IPS DF 6.9 (cell line): Measurements from ENCODE around the gene DOCK11.

Experiments
- DNase-seq: peaks from one replicate; pipeline ENCODE4 v3.0.0-alpha.2; 2013; ENCODE audit warnings: low read depth, low spot score
- H3K27ac ChIP-seq: one replicate; pipeline ENCODE4 v1.5.1; 2013; ENCODE audit warnings: low read length, control low read depth
- H3K27me3 ChIP-seq: 2 replicates; pipeline ENCODE4 v1.6.1; 2013; ENCODE audit warnings: mild to moderate bottlenecking, low read length; ENCODE audit not compliant: control insufficient read depth, insufficient read depth
- H3K36me3 ChIP-seq: 2 replicates; pipeline ENCODE4 v1.6.1; 2013; ENCODE audit warnings: low read length; ENCODE audit not compliant: control insufficient read depth, insufficient read depth
- H3K4me1 ChIP-seq: 2 replicates; pipeline ENCODE4 v1.6.1; 2013; ENCODE audit warnings: low read length; ENCODE audit not compliant: control insufficient read depth, insufficient read depth
- H3K4me3 ChIP-seq: 2 replicates; pipeline ENCODE4 v1.5.1; 2013; ENCODE audit warnings: mild to moderate bottlenecking, low read length
- H3K9me3 ChIP-seq: 2 replicates; pipeline ENCODE4 v1.6.1; 2013; ENCODE audit warnings: low read length, inconsistent platforms; ENCODE audit not compliant: control insufficient read depth, insufficient read depth
- WGBS: extraction: QIAGEN DNeasy Blood & Tissue Kit; methylation state at CpG from one replicate; pipeline ENCODE4 v1.1.7; 2013; ENCODE audit warnings: mixed read lengths, missing lambda C conversion rate; ENCODE audit not compliant: insufficient read length, insufficient coverage; 5-methylcytosine and 5-hydroxymethylcytosine counted together

Gene DOCK11

DNA sequence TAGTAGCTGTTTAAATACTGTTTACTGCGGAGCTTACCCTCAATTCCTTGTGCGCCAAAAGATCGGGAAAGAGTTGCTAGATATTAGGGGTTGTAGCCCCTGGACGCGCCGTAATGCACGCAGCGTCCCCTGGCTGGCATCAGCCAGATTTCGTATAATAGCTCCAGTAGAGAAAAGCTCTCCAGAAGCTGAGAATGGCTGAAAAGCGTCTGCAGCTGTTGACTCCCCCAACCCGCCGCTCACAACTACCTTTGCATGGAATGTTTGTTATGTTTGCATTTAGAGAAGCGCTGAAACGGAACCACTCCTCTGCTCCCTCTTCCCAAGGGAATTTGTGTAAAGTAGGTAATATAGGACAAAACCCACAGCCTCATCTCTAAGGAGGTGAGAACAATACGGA, 3.7 kb downstream of the DOCK11 start:
- Histone ChIP-seq H3K4me3 (no peak overlapping the region), H3K9me3 (no peaks in the 10 kb centered on the region), H3K4me1 (no peaks in the 10 kb centered on the region), H3K27ac (no peak overlapping the region), H3K27me3 (peaks cover 4% of the 10 kb centered on the region), H3K36me3 (no peaks in the 10 kb centered on the region)
- WGBS, result no CpG with 5 or more reads among the region's 15 CpGs
- no peak for DNase-seq

- Histone ChIP-seq H3K4me1 (no peaks in the 10 kb centered on the region), H3K9me3 (no peaks in the 10 kb centered on the region), H3K27ac (no peak overlapping the region), H3K4me3 (no peak overlapping the region), H3K36me3 (no peaks in the 10 kb centered on the region), H3K27me3 (no peaks in the 10 kb centered on the region; the same call in 1 of the 2 replicates)
- no peak for DNase-seq
- no CpG with 5 or more reads among the region's 6 CpGs for WGBS
Measured at GRCh38 chrX:118502161-118502789, 6.7 kb downstream of the DOCK11 start.

DNA sequence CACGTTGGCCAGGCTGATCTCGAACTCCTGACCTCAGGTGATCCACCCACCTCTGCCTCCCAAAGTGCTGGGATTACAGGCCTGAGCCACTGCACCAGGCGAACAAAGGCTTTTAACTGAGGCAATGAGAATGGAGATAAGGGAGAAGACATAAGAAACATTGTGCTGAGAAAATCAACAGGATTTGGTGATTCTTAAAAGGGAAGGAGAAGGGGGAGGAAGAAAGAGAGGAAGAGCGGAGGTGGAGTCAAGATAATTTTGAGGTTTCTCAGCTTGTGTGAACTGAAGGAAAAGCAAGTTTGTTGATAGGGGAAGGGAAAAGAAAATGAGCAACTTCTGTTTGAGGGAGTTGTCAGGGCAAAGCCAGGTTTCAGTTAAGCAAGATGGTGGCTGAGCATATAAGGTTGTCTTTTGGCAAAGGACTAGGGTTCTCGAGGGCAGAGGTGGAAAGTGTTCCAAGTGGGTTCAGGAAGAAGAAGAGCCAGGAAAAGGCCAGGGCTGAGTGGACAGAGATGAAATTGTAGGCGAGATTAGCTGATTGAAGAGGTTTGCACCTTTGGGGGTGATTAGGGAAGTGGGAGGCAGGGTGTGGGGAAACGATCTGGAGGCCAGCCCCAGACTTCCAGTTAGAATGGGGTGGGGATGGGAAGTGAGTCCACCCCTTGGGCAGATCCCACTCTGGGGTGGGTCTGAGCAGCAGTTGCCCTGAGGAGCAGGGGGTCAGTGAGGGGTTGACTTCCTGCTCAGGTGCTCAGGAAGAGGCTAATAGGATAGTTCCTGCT, 7.8 kb downstream of the DOCK11 start:
- no peaks in the 10 kb centered on the region for H3K4me1 ChIP-seq
- DNase-seq, result no peak
- no peaks in the 10 kb centered on the region for H3K27me3 ChIP-seq

GRCh38 chrX:118504581-118504980, 9.0 kb downstream of the DOCK11 start:
- no CpG with 5 or more reads among the region's 4 CpGs for WGBS
- Histone ChIP-seq H3K36me3 (no peaks in the 10 kb centered on the region), H3K4me1 (no peaks in the 10 kb centered on the region), H3K4me3 (no peak overlapping the region), H3K27me3 (no peaks in the 10 kb centered on the region), H3K27ac (no peak overlapping the region), H3K9me3 (no peaks in the 10 kb centered on the region)
- no peak for DNase-seq

More for the DNA sequence above, 7.8 kb downstream of the DOCK11 start:
- H3K27ac ChIP-seq, result no peak overlapping the region
- no peaks in the 10 kb centered on the region for H3K36me3 ChIP-seq
- no CpG with 5 or more reads among the region's 7 CpGs for WGBS
- no peaks in the 10 kb centered on the region for H3K9me3 ChIP-seq
- no peak overlapping the region for H3K4me3 ChIP-seq

DNA sequence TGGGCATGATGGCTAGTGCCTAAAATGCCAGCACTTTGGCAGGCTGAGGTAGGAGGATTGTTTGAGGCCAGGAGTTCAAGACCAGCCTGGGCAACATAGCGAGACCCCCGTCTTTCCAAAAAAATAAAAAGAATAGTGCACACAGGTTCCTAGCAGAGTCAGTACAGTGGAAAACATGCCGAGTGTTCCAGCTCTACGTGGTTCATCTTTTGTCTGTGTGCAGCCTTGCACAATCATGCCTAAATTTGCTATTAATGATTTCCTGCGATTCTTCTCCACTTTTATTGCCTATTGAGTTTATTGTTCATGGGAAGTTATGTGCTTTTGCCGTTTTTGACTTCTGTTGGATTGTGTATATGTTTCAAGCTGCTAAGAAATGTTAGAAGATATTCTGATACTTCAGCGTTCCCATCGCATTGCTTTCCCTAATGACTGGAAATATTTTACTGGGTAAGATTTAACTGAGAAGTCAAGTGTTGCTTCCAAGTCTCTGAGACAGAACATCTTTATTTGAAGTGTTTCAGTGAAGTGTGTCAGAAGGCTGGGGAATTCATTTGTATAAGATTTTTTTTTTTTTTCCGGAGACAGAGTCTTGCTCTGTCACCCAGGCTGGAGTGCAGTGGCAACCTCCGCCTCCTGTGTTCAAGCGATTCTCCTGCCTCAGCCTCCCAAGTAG, 11.3 kb downstream of the DOCK11 start:
- no peaks in the 10 kb centered on the region for H3K36me3 ChIP-seq
- no peaks in the 10 kb centered on the region for H3K4me1 ChIP-seq
- WGBS, result no CpG with 5 or more reads among the region's 11 CpGs
- no peak for DNase-seq
- H3K27ac ChIP-seq, result no peak overlapping the region
- no peak overlapping the region for H3K4me3 ChIP-seq
- no peaks in the 10 kb centered on the region for H3K9me3 ChIP-seq
- H3K27me3 ChIP-seq, result no peaks in the 10 kb centered on the region

GRCh38 chrX:118507766-118508165, 12.2 kb downstream of the DOCK11 start:
- no peaks in the 10 kb centered on the region for H3K27me3 ChIP-seq

GRCh38 chrX:118508221-118508620, 12.6 kb downstream of the DOCK11 start:
- Histone ChIP-seq H3K4me1 (no peaks in the 10 kb centered on the region), H3K9me3 (no peaks in the 10 kb centered on the region), H3K27me3 (no peaks in the 10 kb centered on the region), H3K36me3 (no peaks in the 10 kb centered on the region), H3K27ac (no peak overlapping the region), H3K4me3 (no peak overlapping the region)
- WGBS, result no CpG with 5 or more reads among the region's 5 CpGs
- no peak for DNase-seq

More at GRCh38 chrX:118507766-118508165, 12.2 kb downstream of the DOCK11 start:
- no peak overlapping the region for H3K27ac ChIP-seq
- no peaks in the 10 kb centered on the region for H3K36me3 ChIP-seq
- H3K4me1 ChIP-seq, result no peaks in the 10 kb centered on the region
- no CpG with 5 or more reads among the region's 1 CpG for WGBS
- no peaks in the 10 kb centered on the region for H3K9me3 ChIP-seq
- no peak for DNase-seq
- no peak overlapping the region for H3K4me3 ChIP-seq

DNA sequence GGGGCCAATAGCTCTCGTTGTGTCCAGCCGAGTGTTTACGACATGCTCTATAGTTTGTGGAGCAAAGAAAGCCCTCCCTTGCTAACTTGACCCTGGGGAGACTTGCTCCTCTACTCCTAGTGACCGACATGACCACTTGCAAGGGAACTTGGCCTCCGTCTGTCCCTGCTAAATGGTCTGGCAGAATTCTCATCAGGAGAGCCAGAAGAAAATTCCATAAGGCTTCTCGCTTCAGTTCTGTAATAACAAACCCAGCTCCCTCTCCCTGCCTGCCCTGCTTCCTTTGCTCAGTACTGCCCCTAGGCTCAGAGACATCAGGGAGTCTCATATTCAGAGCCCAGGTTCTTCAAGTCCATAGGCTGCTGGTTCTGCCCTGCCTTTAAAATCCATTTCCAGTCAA, 13.0 kb downstream of the DOCK11 start:
- no peaks in the 10 kb centered on the region for H3K4me1 ChIP-seq
- H3K4me3 ChIP-seq, result no peak overlapping the region
- H3K27ac ChIP-seq, result no peak overlapping the region
- WGBS, result no CpG with 5 or more reads among the region's 6 CpGs
- H3K36me3 ChIP-seq, result no peaks in the 10 kb centered on the region
- no peak for DNase-seq
- H3K27me3 ChIP-seq, result no peaks in the 10 kb centered on the region
- no peaks in the 10 kb centered on the region for H3K9me3 ChIP-seq

- WGBS, result no CpG with 5 or more reads among the region's 5 CpGs
- DNase-seq, result no peak
- no peaks in the 10 kb centered on the region for H3K36me3 ChIP-seq
Measured at GRCh38 chrX:118510111-118510510, 14.5 kb downstream of the DOCK11 start.

GRCh38 chrX:118513120-118513898, 17.7 kb downstream of the DOCK11 start:
- Histone ChIP-seq H3K4me3 (no peak overlapping the region), H3K4me1 (no peaks in the 10 kb centered on the region), H3K27me3 (no peaks in the 10 kb centered on the region), H3K9me3 (no peaks in the 10 kb centered on the region), H3K36me3 (no peaks in the 10 kb centered on the region), H3K27ac (no peak overlapping the region)
- no CpG with 5 or more reads among the region's 6 CpGs for WGBS
- no peak for DNase-seq

More at GRCh38 chrX:118510111-118510510, 14.5 kb downstream of the DOCK11 start:
- Histone ChIP-seq H3K4me1 (no peaks in the 10 kb centered on the region), H3K9me3 (no peaks in the 10 kb centered on the region), H3K4me3 (no peak overlapping the region), H3K27me3 (no peaks in the 10 kb centered on the region), H3K27ac (no peak overlapping the region)
